Dedifferentiated amniotic fluid mesenchymal stem cell (primary cell): ENCODE results near the gene SYNPR.

Experiments
- DNase-seq: peaks from one replicate; pipeline ENCODE4 v3.0.0-alpha.2; 2016; ENCODE audit errors: extremely low spot score

SYNPR gene

GRCh38 chr3:63384382-63384781, 106.3 kb downstream of the SYNPR start:
- no peak for DNase-seq

- DNase-seq: no peak
Observed at GRCh38 chr3:63385629-63386028, 107.5 kb downstream of the SYNPR start.

GRCh38 chr3:63386568-63386967, 108.5 kb downstream of the SYNPR start:
- DNase-seq: no peak

- no peak for DNase-seq
Observed at GRCh38 chr3:63387568-63387967, 109.5 kb downstream of the SYNPR start.

- DNase-seq: no peak
Observed at GRCh38 chr3:63390710-63391230, 112.7 kb downstream of the SYNPR start.

- no peak for DNase-seq
Observed at GRCh38 chr3:63395960-63396359, 117.9 kb downstream of the SYNPR start.

- no peak for DNase-seq
Observed at GRCh38 chr3:63400246-63400860, 122.2 kb downstream of the SYNPR start.

- no peak for DNase-seq
Observed at GRCh38 chr3:63405882-63406281, 127.8 kb downstream of the SYNPR start.

- no peak for DNase-seq
Observed at GRCh38 chr3:63413523-63413922, 135.4 kb downstream of the SYNPR start.

- DNase-seq: no peak
Observed at GRCh38 chr3:63414607-63415006, 136.5 kb downstream of the SYNPR start.

- no peak for DNase-seq
Observed at GRCh38 chr3:63429905-63430304, 151.8 kb downstream of the SYNPR start.

GRCh38 chr3:63430875-63431274, 152.8 kb downstream of the SYNPR start:
- DNase-seq: no peak

- no peak for DNase-seq
Observed at GRCh38 chr3:63437858-63438257, 159.8 kb downstream of the SYNPR start.

- no peak for DNase-seq
Observed at GRCh38 chr3:63438826-63439371, 160.8 kb downstream of the SYNPR start.

GRCh38 chr3:63441262-63441661, 163.2 kb downstream of the SYNPR start:
- no peak for DNase-seq

GRCh38 chr3:63442918-63443317, 164.8 kb downstream of the SYNPR start:
- no peak for DNase-seq

- no peak for DNase-seq
Observed at GRCh38 chr3:63450023-63450422, 171.9 kb downstream of the SYNPR start.

GRCh38 chr3:63450634-63451363, 172.7 kb downstream of the SYNPR start:
- DNase-seq: no peak

- no peak for DNase-seq
Observed at GRCh38 chr3:63456901-63457300, 178.8 kb downstream of the SYNPR start.

GRCh38 chr3:63458405-63458804, 180.3 kb downstream of the SYNPR start:
- DNase-seq: no peak

- DNase-seq: no peak
Observed at GRCh38 chr3:63462732-63463131, 184.6 kb downstream of the SYNPR start.

GRCh38 chr3:63467392-63467791, 189.3 kb downstream of the SYNPR start:
- no peak for DNase-seq

GRCh38 chr3:63470745-63471144, 192.6 kb downstream of the SYNPR start:
- no peak for DNase-seq
